ENCODE measurements around the gene ATXN1.
A peak's percentile ranks its signal among the peaks of the same experiment; 100 is the strongest.
"Not testable (repeated sequence)": the region's sequence is repeated elsewhere in the genome, so short reads cannot be mapped to it uniquely, and the experiment has no call there.

Gene ATXN1

DNA sequence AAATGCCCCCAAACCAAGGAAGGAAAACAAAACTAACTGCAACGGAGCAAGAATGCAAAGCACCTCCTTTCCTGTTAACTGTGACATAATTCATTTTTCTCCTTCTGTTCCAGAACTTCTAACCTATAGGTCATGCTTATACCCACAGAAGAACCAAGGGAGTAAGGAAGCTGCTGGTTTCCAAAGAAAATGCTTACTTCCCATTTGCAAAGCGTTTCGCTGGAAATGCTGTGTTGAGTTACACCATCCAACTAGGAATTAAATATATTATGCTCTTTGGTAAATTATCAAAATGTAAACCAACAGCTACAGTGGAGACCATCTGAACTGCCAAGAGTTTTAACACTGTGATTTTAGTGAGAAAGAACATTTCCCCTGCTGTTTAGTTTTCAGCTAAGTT is 42.9 kb downstream of the ATXN1 start:
- no peak for DNase-seq

DNA sequence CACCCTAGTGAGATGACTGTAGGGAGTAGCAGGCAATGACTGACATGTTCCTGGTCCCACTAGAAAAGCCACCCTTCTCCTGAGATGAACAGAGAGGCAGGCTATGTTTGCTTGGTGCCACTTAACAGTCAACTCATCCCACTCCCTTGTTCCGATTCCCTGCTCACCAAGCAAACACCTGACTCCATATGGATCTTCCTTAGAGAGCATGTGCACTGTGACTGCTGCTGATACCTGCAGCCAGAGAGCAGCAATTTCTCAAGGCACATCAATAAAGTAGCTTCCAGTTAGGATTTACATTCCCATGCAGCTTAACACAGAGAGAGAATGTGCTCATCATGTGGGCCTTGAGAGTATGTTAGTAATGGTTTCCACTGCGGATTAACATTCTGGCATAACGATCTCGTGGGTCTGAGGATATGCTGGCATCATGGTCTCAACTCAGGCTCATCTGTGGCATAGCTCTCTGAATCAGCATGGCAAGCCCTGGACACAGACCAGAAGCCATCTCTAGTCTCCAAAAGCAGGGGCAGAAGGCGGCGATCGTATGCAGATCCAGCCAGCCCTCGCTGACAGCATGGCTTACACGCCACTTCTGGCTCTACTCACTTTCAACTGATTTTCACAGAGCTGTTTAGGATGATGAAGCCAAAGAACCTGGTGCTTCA is 43.9 kb downstream of the ATXN1 start:
- no peak for DNase-seq

DNA sequence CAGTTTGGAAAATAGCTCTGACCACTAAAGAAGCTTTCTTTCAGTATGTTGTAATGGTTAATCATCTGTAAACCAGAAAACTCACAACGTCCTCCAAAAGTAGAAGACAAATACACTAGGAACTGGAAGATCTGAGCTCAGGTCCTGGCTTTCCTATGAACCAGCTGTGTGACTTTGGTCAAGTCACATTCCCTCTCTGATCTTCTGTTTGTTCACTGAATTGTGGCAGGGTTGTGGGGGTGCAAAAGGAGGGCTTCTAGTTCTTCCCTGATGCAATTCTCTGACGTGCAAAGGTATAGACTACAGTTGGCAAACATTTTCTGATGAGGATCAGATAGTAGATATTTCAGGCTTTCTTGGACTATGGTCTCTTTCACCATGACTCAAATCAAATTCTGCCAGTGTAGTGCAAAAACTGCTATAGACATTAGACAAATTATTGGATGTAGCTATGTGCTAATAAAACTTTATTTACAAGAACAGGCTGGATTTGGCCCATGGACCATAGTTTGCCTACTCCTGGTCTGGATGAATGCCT is 44.9 kb downstream of the ATXN1 start:
- DNase-seq = no peak

DNA sequence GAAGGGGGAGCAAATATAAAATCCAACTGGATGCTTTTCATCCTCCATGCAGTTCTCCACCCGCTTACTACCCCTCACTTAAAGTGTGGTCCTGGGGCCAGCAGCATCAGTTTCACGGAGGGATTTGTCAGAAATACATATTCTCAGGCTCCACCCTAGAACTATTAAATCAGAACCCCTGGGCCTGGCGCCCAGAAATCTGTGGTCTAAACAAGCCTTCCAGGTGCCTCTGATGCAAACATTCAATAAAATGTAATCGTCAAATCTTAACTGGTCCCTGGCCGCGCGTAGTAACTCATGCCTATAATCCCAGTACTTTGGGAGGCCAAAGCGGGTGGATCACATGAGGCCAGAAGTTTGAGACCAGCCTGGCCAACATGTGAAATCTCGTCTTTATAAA is 47.7 kb downstream of the ATXN1 start:
- no peak for DNase-seq

DNA sequence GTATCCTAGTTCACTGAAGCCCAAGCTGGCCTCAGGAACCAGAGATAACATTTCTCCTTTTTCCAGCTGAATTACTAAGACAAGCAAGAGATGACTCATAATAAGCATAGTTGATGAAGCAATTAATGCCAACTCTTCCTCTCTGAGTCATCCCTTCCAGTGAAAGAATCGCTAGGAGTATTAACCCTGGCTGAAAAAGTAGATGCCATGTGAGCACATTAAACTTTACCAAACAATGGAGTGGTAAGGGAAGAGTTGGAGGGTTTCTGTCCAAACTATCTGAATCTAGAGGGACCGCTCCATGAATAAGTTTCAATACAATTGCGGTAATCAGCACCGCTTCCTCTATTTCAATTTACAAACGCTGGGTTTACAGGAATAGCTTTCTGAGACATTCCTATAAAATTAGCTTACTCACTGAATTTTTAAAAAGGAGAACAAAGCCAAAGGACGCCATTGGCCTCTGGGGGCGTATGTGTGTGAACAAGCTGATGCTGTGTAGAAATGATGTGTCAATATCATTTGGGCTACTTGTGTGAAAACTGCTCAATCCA is 48.3 kb downstream of the ATXN1 start:
- peak; percentile 91 for DNase-seq

DNA sequence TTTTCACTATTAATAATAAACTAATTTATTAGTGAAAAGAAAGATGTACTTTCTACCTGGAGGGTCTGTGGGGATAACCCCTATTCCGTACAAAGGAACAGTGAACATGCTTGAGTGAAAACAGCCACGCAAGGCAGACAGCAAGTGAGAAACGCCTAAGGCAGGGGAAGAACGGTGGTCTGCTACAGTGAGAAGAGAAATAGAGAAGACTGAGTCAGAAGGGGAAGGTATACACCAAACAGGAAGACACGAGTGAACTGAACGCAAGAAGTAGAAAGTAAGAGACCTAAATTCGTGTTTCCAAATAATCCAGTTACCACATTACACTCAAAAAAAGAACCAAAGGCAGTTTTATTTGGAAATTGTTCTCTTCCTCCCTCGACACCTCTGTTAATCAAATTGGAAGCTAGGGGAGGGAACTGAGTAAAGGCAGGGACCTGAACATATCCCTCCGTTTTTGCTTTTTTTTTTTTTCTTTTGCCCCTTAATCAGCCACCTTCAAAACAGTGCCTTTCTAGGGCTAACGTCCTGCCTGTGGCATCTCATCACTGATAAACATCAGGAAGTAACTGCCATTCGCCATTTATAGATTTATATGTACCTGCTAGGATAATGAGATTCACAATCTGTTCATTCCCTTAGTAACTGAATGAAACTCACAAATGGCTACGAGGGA is 48.9 kb downstream of the ATXN1 start:
- DNase-seq = peak; percentile 88

DNA sequence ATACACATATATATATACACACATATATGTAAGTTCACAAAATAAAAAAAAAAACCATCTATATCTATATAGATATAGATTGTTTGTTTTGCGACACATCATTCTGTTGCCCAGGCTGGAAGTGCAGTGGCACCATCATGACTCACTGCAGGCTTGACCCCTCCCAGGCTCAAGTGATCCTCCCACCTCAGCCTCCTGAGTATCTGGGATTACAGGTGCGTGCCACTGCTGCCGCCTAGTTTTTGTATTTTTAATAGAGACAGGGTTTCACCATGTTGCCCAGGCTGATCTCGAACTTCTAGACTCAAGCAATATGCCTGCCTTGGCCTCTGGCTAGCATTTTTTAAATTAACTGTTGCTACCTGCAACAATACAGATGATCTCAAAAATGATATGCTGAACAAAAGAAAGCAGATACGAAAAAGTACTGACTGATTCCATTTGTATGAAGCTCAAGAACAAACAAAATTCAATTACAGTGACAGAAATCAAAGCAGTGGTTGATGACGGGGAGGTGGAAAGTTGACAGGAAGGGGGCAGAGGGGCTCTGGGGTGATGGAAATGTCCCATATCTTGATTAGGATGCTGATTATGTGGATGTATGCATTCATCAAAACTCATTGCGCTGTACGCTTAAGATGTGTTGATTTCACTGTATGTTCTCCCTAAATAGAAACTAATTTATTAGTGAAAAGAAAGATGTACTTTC is 49.6 kb downstream of the ATXN1 start:
- DNase-seq = peak; percentile 81

DNA sequence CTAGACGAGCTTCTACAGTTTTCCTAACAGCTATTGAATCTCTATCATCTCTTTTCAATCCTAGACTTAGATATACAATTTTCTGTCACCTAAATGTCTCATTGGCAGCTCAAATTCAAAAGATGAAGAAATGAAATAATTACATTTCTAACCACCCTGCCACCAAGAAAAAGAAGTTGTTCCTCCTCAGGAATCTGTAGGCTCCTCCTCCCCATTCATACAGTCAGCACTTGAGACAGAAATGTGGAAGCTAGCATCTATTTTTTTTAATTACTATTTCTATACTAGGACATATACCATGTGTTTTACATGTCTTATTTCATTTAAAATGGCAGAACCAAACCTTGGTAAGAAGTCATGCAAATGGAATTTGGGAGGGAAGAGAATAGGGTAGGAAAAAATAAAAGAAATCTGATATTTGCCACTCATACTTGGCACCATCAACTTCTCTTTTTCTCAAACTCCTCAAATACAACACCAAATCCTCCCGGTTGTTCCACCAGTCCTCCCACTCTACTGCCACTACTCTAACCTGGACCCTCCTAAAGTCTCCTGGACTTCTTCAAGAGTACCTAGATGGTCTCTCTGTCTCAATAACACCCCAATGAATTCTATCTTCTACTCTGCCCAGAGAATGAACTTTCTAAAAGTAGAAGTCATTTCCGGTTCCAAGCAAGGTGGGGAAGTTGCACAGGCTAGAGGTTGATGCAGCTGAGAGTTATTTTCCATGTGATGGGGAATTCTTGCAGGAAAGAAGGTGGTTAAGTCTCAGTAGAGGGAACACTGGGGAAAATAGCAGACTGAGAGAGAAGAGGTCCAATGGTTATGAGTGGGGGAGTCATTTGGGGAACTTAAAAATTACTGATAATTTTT is 54.1 kb downstream of the ATXN1 start:
- no peak for DNase-seq

DNA sequence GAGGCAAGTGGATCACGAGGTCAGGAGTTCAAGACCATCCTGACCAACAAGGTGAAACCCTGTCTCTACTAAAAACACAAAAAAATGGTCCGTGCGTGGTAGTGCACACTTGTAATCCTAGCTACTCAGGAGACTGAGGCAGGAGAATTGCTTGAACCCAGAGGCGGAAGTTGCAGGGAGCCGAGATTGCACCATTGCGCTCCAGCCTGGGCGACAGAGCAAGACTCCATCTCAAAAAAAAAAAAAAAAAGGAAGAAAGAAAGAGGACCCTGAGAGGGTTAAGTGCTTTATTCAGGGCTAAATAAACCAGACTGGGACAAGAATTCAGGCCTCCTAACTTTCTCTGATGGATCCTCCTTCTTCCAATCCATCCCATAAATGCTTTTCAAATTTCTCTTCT is 54.8 kb downstream of the ATXN1 start:
- not testable (repeated sequence) for DNase-seq

DNA sequence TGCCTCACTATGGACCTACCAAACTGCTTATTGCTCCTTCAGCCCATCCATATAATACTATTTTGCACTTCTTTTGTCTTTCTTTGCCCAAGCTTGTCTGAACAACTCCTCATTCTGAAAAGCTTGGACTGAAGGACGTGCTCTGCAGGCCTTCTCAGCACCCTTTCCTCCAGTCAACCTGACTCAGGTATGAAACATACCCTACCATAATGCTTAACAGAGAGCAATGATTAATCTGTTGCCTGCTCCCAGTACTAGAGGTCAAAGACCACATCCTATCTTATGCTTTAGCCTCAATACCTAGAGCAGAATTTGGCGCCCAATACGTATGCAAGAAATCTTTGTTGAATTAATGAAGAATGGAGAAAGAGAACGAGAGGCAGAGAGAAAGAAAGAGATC is 55.2 kb downstream of the ATXN1 start:
- DNase-seq = no peak

DNA sequence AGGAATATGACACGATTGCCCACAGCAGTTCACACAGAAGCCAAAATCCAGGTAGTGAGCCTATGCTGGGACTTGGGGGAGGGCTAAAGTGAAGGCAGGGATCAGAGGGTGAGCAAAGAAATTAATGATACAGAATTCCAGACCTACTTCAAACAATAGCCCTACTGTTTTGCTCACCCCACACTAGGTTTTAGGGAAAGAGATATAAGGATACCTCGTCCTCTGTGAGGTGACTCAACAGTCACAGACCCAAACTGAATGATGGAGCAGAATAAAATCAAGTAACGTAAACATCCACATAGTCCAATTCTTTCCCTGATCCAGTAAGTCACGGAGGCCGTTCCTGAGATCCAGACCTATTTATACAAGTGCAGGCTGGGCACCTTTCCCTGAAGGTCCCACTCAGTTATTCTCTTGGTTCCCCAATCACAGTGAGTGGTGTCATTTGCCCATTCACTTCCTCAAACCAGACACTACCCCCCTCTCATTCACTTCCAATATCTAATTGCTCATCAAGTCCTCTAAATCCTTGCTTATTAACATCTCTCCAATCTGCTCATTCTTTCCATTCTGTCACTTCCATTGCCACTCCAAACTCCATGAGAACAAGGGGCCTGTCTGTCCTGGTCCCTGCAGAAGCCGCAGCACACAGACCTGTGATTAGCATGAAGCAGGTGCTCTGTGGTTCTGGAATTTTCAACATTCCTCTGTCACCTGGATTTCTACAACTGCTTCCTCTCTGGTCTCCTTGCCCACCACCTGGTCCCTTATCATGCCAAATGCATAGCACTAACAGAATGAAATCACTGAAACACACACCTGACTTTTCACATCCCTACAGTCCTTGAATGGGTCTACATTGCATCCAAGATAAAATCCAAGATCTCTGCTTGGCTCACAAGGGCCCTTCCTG is 55.9 kb downstream of the ATXN1 start:
- DNase-seq = no peak

DNA sequence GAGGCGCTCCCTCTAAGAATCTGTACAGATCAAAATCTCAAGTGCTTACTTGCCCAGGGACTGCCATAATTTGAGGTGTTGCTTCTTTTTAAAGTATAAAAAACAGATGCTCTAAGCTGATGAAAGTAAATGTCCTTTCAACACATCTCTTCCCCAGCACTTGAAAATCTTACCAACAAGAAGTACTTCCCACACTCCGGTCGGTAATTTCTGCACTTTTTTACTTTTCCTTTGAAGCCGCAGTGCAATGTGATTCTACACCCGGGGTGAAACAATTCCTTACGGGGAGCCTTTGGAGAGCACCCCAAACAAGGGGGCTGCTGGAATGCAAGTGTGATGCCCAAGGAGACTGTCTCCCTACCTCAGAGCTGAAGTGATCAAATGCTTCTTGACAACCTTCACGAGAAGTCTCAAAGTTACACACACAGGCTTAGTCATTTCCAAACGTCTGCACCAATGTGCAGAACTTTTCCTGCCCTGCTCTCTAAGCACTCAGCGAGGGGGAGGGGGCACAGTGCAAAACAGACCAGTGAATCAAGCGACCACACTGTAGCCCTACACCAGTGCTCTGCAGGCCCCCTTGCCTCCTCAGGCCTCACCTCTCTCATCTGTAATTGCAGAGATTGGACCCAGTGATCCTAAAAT is 56.7 kb downstream of the ATXN1 start:
- DNase-seq = peak; percentile 91

DNA sequence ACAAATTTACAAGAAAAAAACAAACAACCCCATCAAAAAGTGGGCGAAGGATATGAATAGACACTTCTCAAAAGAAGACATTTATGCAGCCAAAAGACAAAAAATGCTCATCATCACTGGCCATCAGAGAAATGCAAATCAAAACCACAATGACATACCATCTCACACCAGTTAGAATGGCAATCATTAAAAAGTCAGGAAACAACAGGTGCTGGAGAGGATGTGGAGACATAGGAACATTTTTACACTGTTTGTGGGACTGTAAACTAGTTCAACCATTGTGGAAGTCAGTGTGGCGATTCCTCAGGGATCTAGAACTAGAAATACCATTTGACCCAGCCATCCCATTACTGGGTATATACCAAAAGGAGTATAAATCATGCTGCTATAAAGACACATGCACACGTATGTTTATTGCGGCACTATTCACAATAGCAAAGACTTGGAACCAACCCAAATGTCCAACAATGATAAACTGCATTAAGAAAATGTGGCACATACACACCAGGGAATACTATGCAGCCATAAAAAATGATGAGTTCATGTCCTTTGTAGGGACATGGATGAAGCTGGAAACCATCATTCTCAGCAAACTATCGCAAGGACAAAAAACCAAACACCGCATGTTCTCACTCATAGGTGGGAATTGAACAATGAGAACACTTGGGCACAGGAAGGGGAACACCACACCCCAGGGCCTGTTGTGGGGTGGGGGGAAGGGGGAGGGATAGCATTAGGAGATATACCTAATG is 58.5 kb downstream of the ATXN1 start:
- not testable (repeated sequence) for DNase-seq

DNA sequence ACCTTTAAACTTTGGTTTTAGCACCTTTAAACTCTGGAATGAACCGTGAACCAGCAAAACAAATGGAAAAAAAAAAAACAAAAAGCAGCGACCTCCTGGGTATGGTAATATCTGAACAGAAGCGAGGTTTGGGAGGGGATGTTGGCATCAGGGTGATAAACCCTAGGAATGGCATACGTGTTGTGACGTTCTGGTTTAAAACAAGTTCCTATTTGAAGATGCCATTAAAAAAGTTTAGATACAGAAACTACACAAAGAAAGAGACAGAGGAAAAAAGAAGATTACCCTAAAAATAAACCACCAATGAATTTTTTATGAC is 60.4 kb downstream of the ATXN1 start:
- no peak for DNase-seq

DNA sequence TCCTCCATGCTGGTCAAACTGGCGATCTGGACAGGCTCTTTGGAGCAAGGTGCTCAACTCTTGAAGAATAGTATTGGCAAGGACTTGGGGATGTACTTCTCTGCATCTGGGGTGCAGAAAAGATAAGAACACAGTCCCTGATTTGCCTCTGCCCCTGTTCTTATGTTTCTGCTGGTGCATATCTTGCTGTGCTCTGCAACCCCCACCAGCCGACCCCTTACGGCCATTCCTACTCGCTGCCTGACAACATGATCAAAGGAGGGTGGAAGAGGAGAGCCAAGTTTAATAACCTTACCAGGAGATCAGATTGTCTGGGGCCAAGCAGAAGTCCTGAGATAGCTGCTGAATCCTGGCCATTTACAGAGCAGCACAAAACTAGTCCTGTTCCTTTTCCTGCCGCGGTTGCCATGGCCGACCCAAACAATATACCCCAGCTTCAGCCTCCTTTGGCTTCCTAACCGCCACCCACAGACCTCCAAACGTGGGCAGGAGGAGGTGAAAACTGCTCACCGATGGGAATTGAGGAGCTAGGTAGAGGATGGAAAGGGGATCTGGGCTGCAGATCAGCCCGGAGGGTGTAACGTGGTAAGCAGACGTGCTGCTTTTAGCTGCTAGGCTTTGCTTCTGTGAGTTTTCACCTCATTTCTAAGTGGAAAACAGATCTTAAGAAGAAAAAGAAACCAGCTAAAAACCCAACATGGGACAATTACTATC is 60.9 kb downstream of the ATXN1 start:
- DNase-seq = peak; percentile 71

DNA sequence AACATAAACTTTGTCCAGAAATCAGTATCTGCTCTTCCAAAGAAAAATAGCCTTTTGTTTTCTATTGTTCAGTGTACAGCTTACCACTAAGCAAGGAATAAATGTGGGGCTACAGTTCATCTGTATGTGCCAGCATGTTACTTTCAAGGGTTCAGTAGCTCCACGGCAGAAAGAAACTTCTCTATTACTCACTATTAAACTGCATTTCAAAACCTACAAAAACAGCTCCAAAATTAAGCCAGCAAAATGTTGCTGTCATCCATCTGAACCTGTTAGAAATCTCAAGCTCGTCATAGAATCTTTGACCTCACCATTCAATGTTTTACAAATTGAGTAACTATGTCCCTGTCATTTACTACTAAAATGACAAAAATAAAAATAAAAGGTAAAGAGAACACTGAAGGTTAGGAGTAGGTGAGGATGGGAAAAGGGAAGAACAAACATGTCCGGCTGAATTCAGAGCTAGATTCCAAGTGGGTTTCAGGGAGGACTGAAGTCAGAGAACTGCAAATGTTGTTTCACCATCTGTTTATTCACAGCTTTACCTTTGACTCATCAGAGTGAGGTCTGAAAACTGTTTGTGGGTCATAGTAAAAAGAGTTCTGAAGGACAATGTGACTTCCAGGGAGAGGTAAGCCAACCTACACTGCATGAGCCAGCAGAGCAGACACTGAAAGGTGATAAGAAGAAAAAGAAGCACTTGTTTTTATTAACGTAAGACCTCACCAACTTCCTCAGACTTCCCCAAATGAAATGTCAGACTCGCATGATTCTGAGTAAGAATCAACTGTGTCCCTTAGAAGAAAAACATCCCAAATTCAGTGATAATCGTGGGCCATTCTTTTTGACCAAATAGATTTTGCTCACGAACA is 62.0 kb downstream of the ATXN1 start:
- DNase-seq = peak; percentile 85

DNA sequence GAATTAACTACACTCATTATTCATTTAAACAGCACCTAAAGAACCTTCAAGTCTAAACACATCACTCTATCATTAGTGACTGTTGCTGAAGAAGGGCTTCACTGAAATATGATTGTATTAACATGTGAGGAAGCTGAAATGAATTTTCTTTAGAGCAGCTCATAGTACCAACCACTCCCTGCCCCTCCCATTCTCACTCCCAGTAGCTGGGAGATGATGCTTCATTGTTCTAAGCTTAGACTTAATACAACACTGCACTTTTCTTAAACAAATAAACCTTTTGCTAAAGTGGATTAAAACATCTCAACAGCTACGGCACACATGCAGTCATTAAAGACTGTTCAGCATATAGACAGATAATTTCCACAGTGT is 63.1 kb downstream of the ATXN1 start:
- DNase-seq = peak; percentile 39

DNA sequence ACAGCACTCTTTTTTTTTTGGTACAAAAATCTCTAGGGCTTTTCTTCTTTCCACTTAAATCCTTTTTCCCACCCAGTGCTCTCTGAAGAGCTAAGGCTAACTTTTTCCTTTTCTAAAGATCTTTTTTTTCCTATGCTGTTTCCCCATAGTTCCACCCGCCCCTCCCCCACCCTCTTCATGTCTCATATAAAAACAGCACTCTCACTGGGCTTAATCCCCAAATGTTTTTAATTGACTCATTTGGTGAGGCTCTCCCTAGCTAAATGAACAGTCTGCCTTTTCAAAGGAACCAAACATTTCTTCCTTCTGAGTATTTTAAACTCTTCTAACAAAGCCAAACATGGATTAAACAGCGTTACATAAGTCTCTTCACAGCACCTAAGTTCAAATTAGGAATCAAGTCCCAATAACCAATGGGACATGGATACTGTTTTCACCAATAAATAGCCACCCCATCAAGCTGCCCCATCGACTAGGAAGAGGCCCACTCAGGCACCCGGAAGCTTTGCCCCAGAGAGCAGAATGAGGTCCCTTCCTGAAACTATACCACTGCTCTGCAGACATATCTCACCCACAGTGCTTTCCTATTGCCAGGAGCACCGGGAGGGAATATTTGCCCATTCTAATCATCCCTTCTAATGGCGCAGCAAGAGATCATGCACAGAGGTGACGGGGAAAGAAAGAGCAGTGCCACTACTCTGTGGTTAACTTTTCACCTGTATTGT is 63.7 kb downstream of the ATXN1 start:
- DNase-seq = peak; percentile 53
